Panc1 (cell line): ENCODE results near the gene GCC2. TPM values are rescaled to one million over a fixed set of nuclear protein-coding genes. Genes with fewer than 3 reads are reported as not detected.

Experiments
- ATAC-seq: fragments of 200-7000 bp; cut with Tn5 transposase; 2 replicates; pipeline ENCODE4 v1.9.1; 2020; ENCODE audit warnings: mild to moderate bottlenecking, moderate library complexity
- BruUV-seq: library from RNA; stranded (reverse); fragments of 400-500 nt; replicated peaks from 2 replicates; lab custom pipeline; 2021; lab: Mats Ljungman, UMichigan
- CTCF ChIA-PET: fragments of 300-600 bp; sonication (Branson Sonifier 250); formaldehyde crosslinking; loops from one replicate; lab custom pipeline; 2022; ENCODE audit warnings: antibody characterized with exemption; lab: Charles Lee
- POLR2A ChIA-PET: fragments of 300-600 bp; sonication (Branson Sonifier 250); formaldehyde crosslinking; loops from one replicate; lab custom pipeline; 2022; ENCODE audit warnings: antibody characterized with exemption; lab: Charles Lee
- DNase-seq: peaks from one replicate; pipeline ENCODE4 v3.0.0-alpha.2; 2010; ENCODE audit warnings: low read depth, low spot score
- H3K27ac ChIP-seq: 2 replicates; pipeline ENCODE4 v1.5.1; 2011; ENCODE audit warnings: mild to moderate bottlenecking, low read length, inconsistent platforms
- H3K27me3 ChIP-seq: fragments of 200-500 bp; sonication (Bioruptor generic); 2 replicates; pipeline ENCODE4 v1.6.0; 2014; ENCODE audit warnings: low read length, inconsistent platforms; ENCODE audit not compliant: control insufficient read depth, insufficient read depth
- H3K36me3 ChIP-seq: fragments of 200-500 bp; sonication (Bioruptor generic); 2 replicates; pipeline ENCODE4 v1.5.1; 2014; ENCODE audit warnings: inconsistent platforms, mild to moderate bottlenecking, low read length, moderate library complexity; ENCODE audit not compliant: control insufficient read depth, insufficient read depth
- H3K4me1 ChIP-seq: 2 replicates; pipeline ENCODE4 v1.5.1; 2011; ENCODE audit warnings: inconsistent platforms, mild to moderate bottlenecking, low read length, moderate library complexity; ENCODE audit not compliant: control insufficient read depth, insufficient read depth
- H3K4me3 ChIP-seq, 2 experiments: 2 replicates each; pipeline ENCODE4 v1.5.1; 2011 to 2012; ENCODE audit warnings: low read depth in 2 of 2, low read length in 2 of 2, mild to moderate bottlenecking in 2 of 2, inconsistent platforms in 1 of 2, moderate library complexity in 1 of 2
- H3K9me3 ChIP-seq: fragments of 200-500 bp; sonication (Bioruptor generic); 2 replicates; pipeline ENCODE4 v1.5.1; 2014; ENCODE audit warnings: low read depth, mild to moderate bottlenecking, inconsistent platforms, low read length, moderate library complexity; ENCODE audit not compliant: control insufficient read depth, insufficient read depth
- CTCF ChIP-seq: fragments of 450-650 bp; IDR thresholded peaks from 2 replicates; pipeline ENCODE4 v1.5.1; 2017; ENCODE audit warnings: mild to moderate bottlenecking
- POLR2AphosphoS5 ChIP-seq: IDR thresholded peaks from 2 replicates; pipeline ENCODE4 v1.6.1; 2012; ENCODE audit warnings: mild to moderate bottlenecking, low read depth, low read length, moderate library complexity
- REST ChIP-seq, 2 experiments: IDR thresholded peaks; 2 replicates each; pipeline ENCODE4 v1.6.1; 2011 to 2012; ENCODE audit warnings: low read depth in 2 of 2, control low read depth in 1 of 2, low read length in 1 of 2, mild to moderate bottlenecking in 1 of 2, moderate library complexity in 1 of 2; ENCODE audit not compliant: insufficient read depth in 1 of 2
- SIN3A ChIP-seq: IDR thresholded peaks from 2 replicates; pipeline ENCODE4 v1.6.1; 2012; ENCODE audit warnings: low read depth, mild to moderate bottlenecking, low read length, moderate library complexity, borderline replicate concordance; ENCODE audit not compliant: insufficient read depth
- TCF7L2 ChIP-seq: IDR thresholded peaks from 2 replicates; pipeline ENCODE4 v1.6.1; 2011; ENCODE audit warnings: mild to moderate bottlenecking, low read depth, low read length, inconsistent platforms
- in situ Hi-C: cut with HindIII; loops from 2 replicates; pipeline ENCODE4 v1.10.0; 2016; ENCODE audit warnings: low sequenced_read_pairs, low pct_unique_long_range_greater_than_20kb
- intact Hi-C: fragments of 100-400 bp; cut with micrococcal nuclease; formaldehyde crosslinking; loops from one replicate; pipeline ENCODE4 v1.10.0; 2022; ENCODE audit not compliant: unreplicated experiment
- total RNA-seq: library from RNA; stranded (reverse); gene quantifications from one replicate; pipeline ENCODE4 v1.2.1, GENCODE V29; 2021; ENCODE audit not compliant: unreplicated experiment

Gene GCC2
- total RNA-seq, 1 experiment from 2014 or later: 23.4 TPM

GRCh38 chr2:108485253-108485652 is 36.2 kb downstream of the GCC2 start:
- no peaks in the 10 kb centered on the region for H3K27me3 ChIP-seq
- TF ChIP-seq TCF7L2 (no peak), SIN3A (no peak), REST (IDR thresholded peaks at IDR 0.05; ENCODE audit: insufficient read depth in 1 of 2, low read depth in 2 of 2, low read length in 1 of 2) (no peak), CTCF (no peak)
- BruUV-seq: no TSS peak
- intact Hi-C loops: no loop called here
- no peaks in the 10 kb centered on the region for H3K9me3 ChIP-seq
- ATAC-seq: no peak
- ChIA-PET POLR2A (no interaction called here), CTCF (no interaction called here)
- no peak for DNase-seq
- in situ Hi-C loops: no loop called here
- no peak overlapping the region for H3K27ac ChIP-seq
- no peaks in the 10 kb centered on the region for H3K4me1 ChIP-seq
- H3K4me3 ChIP-seq: no peak overlapping the region
- peaks cover 15% of the 10 kb centered on the region for H3K36me3 ChIP-seq

GRCh38 chr2:108490506-108491122 is 41.6 kb downstream of the GCC2 start:
- no peak for ATAC-seq
- in situ Hi-C loops (no loop called here), intact Hi-C loops (no loop called here)

GRCh38 chr2:108491848-108492247 is 42.8 kb downstream of the GCC2 start:
- H3K27me3 ChIP-seq: no peaks in the 10 kb centered on the region
- no peaks in the 10 kb centered on the region for H3K9me3 ChIP-seq
- H3K4me1 ChIP-seq: no peaks in the 10 kb centered on the region
- ChIA-PET CTCF (no interaction called here), POLR2A (no interaction called here)
- BruUV-seq: no TSS peak
- no peak overlapping the region for H3K4me3 ChIP-seq
- no peak overlapping the region for H3K27ac ChIP-seq
- peaks cover 9% of the 10 kb centered on the region; the same call in 1 of the 2 replicates for H3K36me3 ChIP-seq
- in situ Hi-C loops (no loop called here), intact Hi-C loops (no loop called here)
- DNase-seq (no peak), ATAC-seq (no peak)
- TF ChIP-seq TCF7L2 (no peak), POLR2AphosphoS5 (no peak), CTCF (no peak), REST (IDR thresholded peaks at IDR 0.05; ENCODE audit: insufficient read depth in 1 of 2, low read depth in 2 of 2, low read length in 1 of 2) (no peak), SIN3A (no peak)

More at GRCh38 chr2:108490506-108491122, 41.6 kb downstream of the GCC2 start:
- no peak for DNase-seq
- no TSS peak for BruUV-seq
- Histone ChIP-seq H3K36me3 (peaks cover 9% of the 10 kb centered on the region; the same call in 1 of the 2 replicates), H3K4me3 (no peak overlapping the region), H3K9me3 (no peaks in the 10 kb centered on the region), H3K4me1 (no peaks in the 10 kb centered on the region), H3K27me3 (no peaks in the 10 kb centered on the region), H3K27ac (no peak overlapping the region)
- no peak for TF ChIP-seq SIN3A
- CTCF ChIA-PET: no interaction called here
- POLR2A ChIA-PET: no interaction called here
